HG02678 (cell line): ENCODE results near the gene TBX1.
"Not testable (repeated sequence)": the region's sequence is repeated elsewhere in the genome, so short reads cannot be mapped to it uniquely, and the experiment has no call there.

Experiments
- ATAC-seq: cut with Tn5 transposase; IDR thresholded peaks from one replicate; pipeline ENCODE4 v1.9.1; 2021; ENCODE audit warnings: mild to moderate bottlenecking, moderate library complexity; ENCODE audit not compliant: unreplicated experiment

TBX1 gene

DNA sequence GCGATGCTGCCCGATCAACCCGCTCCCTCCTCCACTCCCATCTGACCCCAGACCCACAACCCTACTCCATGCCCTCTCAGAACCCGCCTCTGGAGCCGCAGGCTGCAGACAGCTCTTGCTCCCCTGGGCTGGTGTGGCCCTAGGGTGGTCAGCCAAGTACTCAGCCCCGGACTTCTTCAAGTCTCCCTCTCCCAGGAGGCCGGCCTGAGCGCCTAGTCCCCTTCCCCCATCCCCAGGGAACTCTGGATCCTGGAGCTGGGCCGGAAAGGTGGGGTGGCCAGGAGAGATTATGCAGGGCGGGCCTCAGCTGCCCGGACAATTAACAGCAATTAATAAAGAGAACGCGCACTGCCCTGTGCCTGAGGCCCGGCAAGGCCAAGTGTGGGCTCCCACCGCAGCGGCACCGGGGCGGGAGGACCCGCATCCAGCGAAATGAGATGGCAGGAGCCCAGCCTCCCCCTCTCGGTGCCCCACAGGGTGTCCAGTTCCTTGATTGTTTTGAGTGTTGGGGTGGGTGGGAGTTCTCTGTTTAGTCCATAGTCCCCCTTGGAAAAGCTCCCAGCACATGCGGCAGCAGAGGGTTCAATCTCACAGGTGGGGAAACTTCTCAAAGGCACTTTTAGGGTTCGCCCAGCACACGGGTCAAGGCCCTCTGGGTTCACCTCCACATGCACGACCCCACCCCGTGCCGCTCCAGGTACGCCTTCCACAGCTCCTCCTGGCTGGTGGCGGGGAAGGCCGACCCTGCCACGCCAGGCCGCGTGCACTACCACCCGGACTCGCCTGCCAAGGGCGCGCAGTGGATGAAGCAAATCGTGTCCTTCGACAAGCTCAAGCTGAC is 3.1 kb downstream of the TBX1 start:
- ATAC-seq = no peak

DNA sequence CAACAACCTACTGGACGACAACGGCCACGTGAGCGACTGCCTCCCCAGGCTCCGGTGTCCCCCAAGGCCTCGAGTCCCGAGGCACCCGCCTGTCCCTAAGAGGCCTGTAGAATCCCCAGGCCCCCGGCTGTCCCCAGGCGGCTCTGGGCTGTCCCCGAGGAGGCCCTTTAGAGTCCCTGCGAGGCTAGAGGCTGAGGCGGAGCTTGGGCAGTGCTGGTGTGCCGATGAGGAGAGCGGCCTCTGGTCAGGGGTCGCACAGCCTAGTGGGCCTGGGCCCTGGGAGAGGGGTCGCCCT is 3.7 kb downstream of the TBX1 start:
- no peak for ATAC-seq

- no peak for ATAC-seq
Measured at GRCh38 chr22:19764636-19765476, 4.3 kb downstream of the TBX1 start.

DNA sequence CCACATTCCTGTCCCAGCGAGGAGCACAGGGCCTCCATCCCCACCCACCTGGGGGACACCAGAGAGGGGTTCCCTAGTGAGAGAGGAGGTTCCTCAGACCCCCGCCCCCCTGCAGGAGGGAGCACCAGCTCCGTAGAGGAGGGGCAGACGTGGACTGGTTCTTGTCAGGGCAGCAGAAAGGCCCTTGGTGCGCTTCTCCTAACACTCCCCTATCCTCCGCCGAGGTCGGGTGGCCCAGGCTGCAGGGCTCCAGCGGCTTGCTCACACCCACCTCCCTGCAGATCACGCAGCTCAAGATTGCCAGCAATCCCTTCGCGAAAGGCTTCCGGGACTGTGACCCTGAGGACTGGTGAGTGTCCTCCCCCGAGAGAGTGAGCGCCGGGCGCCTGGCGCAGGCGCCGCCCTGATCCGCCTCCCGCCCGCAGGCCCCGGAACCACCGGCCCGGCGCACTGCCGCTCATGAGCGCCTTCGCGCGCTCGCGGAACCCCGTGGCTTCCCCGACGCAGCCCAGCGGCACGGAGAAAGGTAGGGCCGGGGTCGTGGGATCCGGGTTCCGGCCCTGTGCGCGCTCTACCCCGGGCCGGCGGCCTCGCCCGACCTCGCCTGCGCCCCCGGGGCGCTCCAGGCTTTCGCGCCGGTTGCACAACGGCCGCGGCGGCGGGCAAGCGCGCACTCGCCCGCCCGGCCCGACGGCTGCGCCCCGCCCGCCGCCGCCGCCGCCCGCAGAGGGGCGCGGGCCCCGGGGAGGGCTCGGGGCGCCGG is 5.1 kb downstream of the TBX1 start:
- ATAC-seq = no peak

- ATAC-seq = no peak
Measured at GRCh38 chr22:19766240-19766510, 5.6 kb downstream of the TBX1 start.

- ATAC-seq = no peak
Measured at GRCh38 chr22:19766511-19767426, 6.2 kb downstream of the TBX1 start.

DNA sequence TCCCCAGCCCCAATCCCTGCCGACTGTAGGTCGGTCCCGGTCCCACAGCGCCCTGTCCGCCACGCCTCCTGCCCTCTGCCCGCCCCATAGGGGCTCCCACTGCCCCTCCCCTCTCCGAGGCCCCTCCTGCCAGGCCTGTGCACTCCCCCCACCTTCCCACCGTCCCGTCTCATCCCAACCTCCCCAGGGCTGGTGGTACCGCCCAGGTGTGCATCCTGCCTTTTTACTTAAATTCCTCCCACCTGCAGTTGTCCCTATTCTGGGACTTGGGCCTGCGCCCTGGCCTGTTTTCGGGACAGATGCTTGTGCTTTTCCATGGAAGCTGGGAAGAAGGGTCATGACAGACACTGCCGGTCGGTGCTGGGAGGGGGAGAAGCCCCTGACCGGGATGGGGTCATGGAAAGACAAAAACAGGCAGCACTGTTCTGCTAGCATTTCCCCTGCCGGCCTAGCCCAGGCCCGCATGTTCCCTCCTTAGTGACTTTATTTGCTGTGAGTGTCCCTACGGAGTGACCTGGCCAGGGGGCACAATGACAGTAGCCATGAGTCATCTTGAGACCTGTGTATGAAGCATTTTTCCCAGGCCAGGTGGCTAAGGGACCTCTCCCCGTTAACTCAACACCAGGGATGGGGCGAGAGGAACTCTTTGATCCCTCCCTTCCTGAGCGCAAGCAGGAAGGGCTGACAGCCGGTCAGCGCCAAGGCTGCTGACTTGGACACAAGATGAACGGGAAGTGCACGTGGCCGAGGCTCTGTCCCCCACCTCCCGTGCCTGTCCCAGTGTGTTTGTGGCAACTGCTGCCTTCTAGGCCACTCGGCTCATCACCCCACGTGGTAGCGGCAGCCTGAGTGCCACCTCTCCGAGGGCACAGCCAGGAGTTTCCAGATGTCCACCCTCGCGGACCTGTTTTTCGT is 7.1 kb downstream of the TBX1 start:
- no peak for ATAC-seq

GRCh38 chr22:19769393-19769715 is 8.8 kb downstream of the TBX1 start:
- no peak for ATAC-seq

GRCh38 chr22:19770349-19771220 is 10.0 kb downstream of the TBX1 start:
- no peak for ATAC-seq

DNA sequence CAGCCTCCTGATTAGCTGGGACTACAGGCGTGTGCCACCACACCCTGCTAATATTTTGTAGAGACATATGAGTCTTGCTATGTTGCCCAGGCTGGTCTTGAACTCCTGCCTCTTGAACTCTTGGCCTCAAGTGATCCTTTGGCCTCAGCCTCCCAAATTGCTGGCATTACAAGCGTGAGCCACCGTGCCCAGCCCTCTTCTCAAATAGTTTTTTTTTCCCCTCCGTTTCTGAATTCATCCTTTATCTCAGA is 11.8 kb downstream of the TBX1 start:
- no peak for ATAC-seq

GRCh38 chr22:19772673-19773469 is 12.3 kb downstream of the TBX1 start:
- peak; percentile 64 for ATAC-seq

- ATAC-seq = no peak
Measured at GRCh38 chr22:19773470-19774040, 13.0 kb downstream of the TBX1 start.

DNA sequence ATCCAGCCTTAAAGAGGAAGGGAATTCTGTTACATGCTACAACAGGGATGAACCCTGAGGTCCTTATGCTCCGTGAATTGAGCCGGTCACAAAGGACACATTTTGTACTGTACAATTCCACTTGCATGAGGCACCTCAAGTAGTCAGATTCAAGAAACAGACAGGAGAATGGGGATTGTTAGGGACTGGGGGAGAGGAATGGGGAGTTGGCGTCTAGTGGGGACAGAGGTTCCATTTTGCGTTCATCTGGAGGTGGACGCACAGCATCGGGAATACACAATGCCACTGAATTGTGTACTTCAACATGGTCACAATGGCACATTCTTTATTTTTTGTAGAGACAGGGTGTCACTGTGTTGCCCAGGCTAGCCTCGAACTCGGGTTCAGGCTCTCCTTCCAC is 14.1 kb downstream of the TBX1 start:
- no peak for ATAC-seq

DNA sequence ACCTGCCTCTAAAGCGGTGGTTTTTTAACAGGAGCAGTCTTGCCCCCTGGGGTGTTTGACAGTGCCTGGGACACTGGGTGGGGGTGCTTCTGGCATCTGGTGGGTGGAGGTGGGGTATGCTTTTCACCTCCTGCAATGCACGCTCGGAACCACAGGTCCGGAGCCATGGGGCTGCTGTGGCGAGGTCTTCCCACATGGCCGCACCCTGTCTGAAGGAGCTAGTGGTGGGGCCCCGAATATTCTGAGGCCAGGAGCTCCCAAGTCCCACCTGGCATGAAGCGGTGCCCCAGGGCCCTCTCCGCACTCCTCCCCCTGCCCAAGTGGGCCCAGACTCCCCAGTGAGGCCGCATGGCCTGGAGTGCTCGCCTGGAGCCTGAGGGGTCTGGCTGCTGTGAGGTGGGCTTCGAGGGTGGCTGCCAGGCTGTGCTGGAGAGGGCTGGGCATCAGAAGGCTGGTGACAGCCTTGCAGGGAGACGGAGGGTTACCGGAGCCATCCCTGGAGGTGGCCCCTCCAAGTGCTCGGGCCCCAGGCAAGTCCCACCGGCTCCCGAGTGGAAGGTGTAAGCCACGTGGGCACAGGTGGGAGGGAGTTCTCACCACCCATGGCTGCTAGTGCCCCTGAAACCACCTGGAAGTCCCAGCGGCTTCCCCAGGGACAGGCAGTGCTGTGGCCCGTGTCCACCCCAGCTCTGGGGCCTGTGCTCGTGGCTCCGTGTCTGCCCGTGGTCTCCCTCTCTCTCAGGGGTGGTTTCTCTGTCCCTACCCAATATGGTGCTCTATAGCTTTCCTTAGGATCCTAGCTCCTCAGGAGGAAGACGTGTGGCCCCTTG is 15.1 kb downstream of the TBX1 start:
- no peak for ATAC-seq

- no peak for ATAC-seq
Measured at GRCh38 chr22:19776433-19777031, 16.0 kb downstream of the TBX1 start.

GRCh38 chr22:19777192-19777591 is 16.6 kb downstream of the TBX1 start:
- ATAC-seq = not testable (repeated sequence)

GRCh38 chr22:19779011-19779421 is 18.4 kb downstream of the TBX1 start:
- no peak for ATAC-seq
